Loucy (cell line): ENCODE data around the gene GLRX2.

Experiments used
- CTCF ChIP-seq: fragments of 200-600 bp; sonication (generic); conservative IDR thresholded peaks from 2 replicates; pipeline ENCODE4 v1.5.1; 2014; ENCODE audit warnings: mild to moderate bottlenecking, antibody characterized with exemption, low read length
- EZH2phosphoT487 ChIP-seq: fragments of 200-600 bp; IDR thresholded peaks from 2 replicates; pipeline ENCODE4 v1.6.1; 2018; ENCODE audit warnings: antibody characterized with exemption, mild to moderate bottlenecking, moderate library complexity, borderline replicate concordance

- no peak for TF ChIP-seq EZH2phosphoT487
- no peak for TF ChIP-seq CTCF
These were observed 585 bp upstream of the GLRX2 start for GRCh38 chr1:193105821-193106177.
